ENCODE data around the gene ENO3.

The ENO3 gene

GRCh38 chr17:4982305-4982704 is 31.4 kb downstream of the ENO3 start:
- Histone ChIP-seq H3K9me3 (ENCODE audit: control insufficient read depth, low read length) (no peaks in the 10 kb centered on the region), H3K27ac (no peak overlapping the region), H2AFZ (no peak overlapping the region), H3K9ac (no peak overlapping the region), H3K36me3 (ENCODE audit: control insufficient read depth, insufficient read depth, low read length) (no peaks in the 10 kb centered on the region), H3K79me2 (peaks cover 10% of the 10 kb centered on the region), H3K27me3 (ENCODE audit: control insufficient read depth, insufficient read depth, low read length) (no peaks in the 10 kb centered on the region), H3K4me2 (ENCODE audit: low read length) (no peak overlapping the region), H3K4me1 (peaks cover 6% of the 10 kb centered on the region), H3K4me3 (ENCODE audit: low read depth, low read length) (no peak overlapping the region)
- TF ChIP-seq CTCF (IDR thresholded peaks at IDR 0.05): no peak

GRCh38 chr17:4986403-4986802 is 35.5 kb downstream of the ENO3 start:
- Histone ChIP-seq H3K36me3 (ENCODE audit: control insufficient read depth, insufficient read depth, low read length) (no peaks in the 10 kb centered on the region), H3K27ac (peak overlapping the region; percentile 76), H3K4me1 (peaks cover 9% of the 10 kb centered on the region), H3K4me2 (ENCODE audit: low read length) (peak overlapping the region; percentile 90), H3K79me2 (peaks cover 2% of the 10 kb centered on the region), H2AFZ (peak overlapping the region; percentile 81), H3K9ac (no peak overlapping the region), H3K27me3 (ENCODE audit: control insufficient read depth, insufficient read depth, low read length) (no peaks in the 10 kb centered on the region), H3K9me3 (ENCODE audit: control insufficient read depth, low read length) (no peaks in the 10 kb centered on the region), H3K4me3 (ENCODE audit: low read depth, low read length) (peak overlapping the region; percentile 87)
- TF ChIP-seq CTCF (IDR thresholded peaks at IDR 0.05): no peak

- no peaks in the 10 kb centered on the region for H3K27me3 ChIP-seq (ENCODE audit: control insufficient read depth, insufficient read depth, low read length)
- H3K4me3 ChIP-seq (ENCODE audit: low read depth, low read length): peak within 1 kb of the TSS; percentile 87
- H3K9me3 ChIP-seq (ENCODE audit: control insufficient read depth, low read length): no peaks in the 10 kb centered on the region
- TF ChIP-seq CTCF (IDR thresholded peaks at IDR 0.05): peak; percentile 87
- peak within 1 kb of the TSS; percentile 74 for H3K9ac ChIP-seq
- H3K4me2 ChIP-seq (ENCODE audit: low read length): peak within 1 kb of the TSS; percentile 90
- H3K4me1 ChIP-seq: peaks cover 9% of the 10 kb centered on the region
- H2AFZ ChIP-seq: peak within 1 kb of the TSS; percentile 81
- H3K79me2 ChIP-seq: peaks cover 2% of the 10 kb centered on the region
- H3K27ac ChIP-seq: peak within 1 kb of the TSS; percentile 76
- H3K36me3 ChIP-seq (ENCODE audit: control insufficient read depth, insufficient read depth, low read length): no peaks in the 10 kb centered on the region
Observed at GRCh38 chr17:4986951-4987766, 36.2 kb downstream of the ENO3 start, which contains the start of gene CAMTA2. TSS of gene CAMTA2 (minus strand) at chr17:4987675. CDS start at chr17:4986222, 1,453 bp downstream.

- Histone ChIP-seq H3K9me3 (ENCODE audit: control insufficient read depth, low read length) (no peaks in the 10 kb centered on the region), H3K79me2 (peaks cover 2% of the 10 kb centered on the region), H3K36me3 (ENCODE audit: control insufficient read depth, insufficient read depth, low read length) (no peaks in the 10 kb centered on the region), H3K4me2 (ENCODE audit: low read length) (peak overlapping the region; percentile 90), H3K4me3 (ENCODE audit: low read depth, low read length) (peak overlapping the region; percentile 87), H3K9ac (peak overlapping the region; percentile 74), H3K4me1 (peaks cover 9% of the 10 kb centered on the region), H3K27me3 (ENCODE audit: control insufficient read depth, insufficient read depth, low read length) (no peaks in the 10 kb centered on the region), H2AFZ (peak overlapping the region; percentile 81), H3K27ac (peak overlapping the region; percentile 76)
- no peak for TF ChIP-seq CTCF (IDR thresholded peaks at IDR 0.05)
Observed at GRCh38 chr17:4987767-4988567, 37.0 kb downstream of the ENO3 start.
